Fibroblast of lung (primary cell): ENCODE data around the gene GPAM. TPM values are rescaled to one million over a fixed set of nuclear protein-coding genes. Genes with fewer than 3 reads are reported as not detected.

Experiments
- DNase-seq, 2 donors: peaks; one replicate each; pipeline versions ENCODE4 v3.0.0 to v3.0.0-alpha.2; 2010; ENCODE audit warnings: low read depth in 2 of 2
- H2AFZ ChIP-seq: 2 replicates; pipeline ENCODE4 v1.5.1; 2012; ENCODE audit warnings: low read length, control low read depth, inconsistent platforms
- H3K27ac ChIP-seq: 2 replicates; pipeline ENCODE4 v1.5.1; 2011; ENCODE audit warnings: low read length, control low read depth; ENCODE audit not compliant: insufficient read depth
- H3K27me3 ChIP-seq: 2 replicates; pipeline ENCODE4 v1.5.1; 2011; ENCODE audit warnings: mild to moderate bottlenecking, low read length; ENCODE audit not compliant: control insufficient read depth, insufficient read depth
- H3K36me3 ChIP-seq: 2 replicates; pipeline ENCODE4 v1.5.1; 2011; ENCODE audit warnings: low read length; ENCODE audit not compliant: control insufficient read depth, insufficient read depth
- H3K4me1 ChIP-seq: 2 replicates; pipeline ENCODE4 v1.5.1; 2011; ENCODE audit warnings: low read length; ENCODE audit not compliant: control insufficient read depth, insufficient read depth; ENCODE audit errors: extremely low read depth
- H3K4me2 ChIP-seq: 2 replicates; pipeline ENCODE4 v1.5.1; 2011; ENCODE audit warnings: low read length, control low read depth; ENCODE audit not compliant: insufficient read depth; ENCODE audit errors: extremely low read depth
- H3K4me3 ChIP-seq, 4 experiments: fragments of 200-600 bp in 1 of 4; sonication (generic) in 1 of 4; replicated peaks in 1 of 4; 2 replicates each; pipeline ENCODE4 v1.5.1; 2011 to 2016; ENCODE audit warnings: low read length in 4 of 4, low read depth in 3 of 4, mild to moderate bottlenecking in 3 of 4, control low read depth in 2 of 4, inconsistent platforms in 1 of 4, mixed read lengths in 1 of 4; ENCODE audit not compliant: insufficient read depth in 1 of 4; ENCODE audit errors: control extremely low read depth in 1 of 4
- H3K79me2 ChIP-seq: 2 replicates; pipeline ENCODE4 v1.5.1; 2012; ENCODE audit warnings: mild to moderate bottlenecking, low read length, inconsistent platforms; ENCODE audit not compliant: control insufficient read depth, insufficient read depth
- H3K9ac ChIP-seq: 2 replicates; pipeline ENCODE4 v1.5.1; 2011; ENCODE audit warnings: mild to moderate bottlenecking, low read length, control low read depth; ENCODE audit not compliant: insufficient read depth
- H3K9me3 ChIP-seq: 2 replicates; pipeline ENCODE4 v1.5.1; 2012; ENCODE audit warnings: low read depth, low read length; ENCODE audit not compliant: control insufficient read depth, insufficient read depth
- H4K20me1 ChIP-seq: 2 replicates; pipeline ENCODE4 v1.5.1; 2011; ENCODE audit warnings: low read length; ENCODE audit not compliant: control insufficient read depth, insufficient read depth; ENCODE audit errors: extremely low read depth
- CTCF ChIP-seq, 2 donors: IDR thresholded peaks in 1 of 2; conservative IDR thresholded peaks in 1 of 2; 1 replicate in 1 of 2; 2 replicates in 1 of 2; pipeline ENCODE4 v1.5.1; 2011 to 2012; ENCODE audit warnings: low read length in 2 of 2, control low read depth in 1 of 2, inconsistent platforms in 1 of 2, low read depth in 1 of 2, mild to moderate bottlenecking in 1 of 2
- EZH2 ChIP-seq: IDR thresholded peaks from 2 replicates; pipeline ENCODE4 v1.5.1; 2012; ENCODE audit warnings: low read length, control low read depth, mild to moderate bottlenecking; ENCODE audit errors: missing control alignments
- polyA plus RNA-seq, 2 donors: library from polyadenylated mRNA; depleted of rRNA in 1 of 2; stranded (reverse) in 1 of 2; unstranded in 1 of 2; fragments of >200 nt; gene quantifications; 2 replicates each; pipeline ENCODE4 v1.2.1, GENCODE V29; 2011 to 2012; ENCODE audit warnings: missing spikeins in 1 of 2
- total RNA-seq: library from RNA; depleted of rRNA; stranded (reverse); fragments of >200 nt; gene quantifications from 2 replicates; pipeline ENCODE4 v1.2.1, GENCODE V29; 2014

The GPAM gene
- total and polyA plus RNA-seq, 2 donors (not counting 1 experiment from before 2014, with no cell fraction given) = 10.1 to 17.0 TPM

- no peaks in the 10 kb centered on the region for H3K9me3 ChIP-seq
- H3K4me3 ChIP-seq = no peak overlapping the region
- TF ChIP-seq EZH2 (no peak), CTCF (conservative IDR thresholded peaks at IDR 0.05 in 1 of 2, IDR thresholded peaks at IDR 0.05 in 1 of 2; ENCODE audit: low read depth in 1 of 2, low read length in 2 of 2) (no peak)
- H3K4me1 ChIP-seq = no peaks in the 10 kb centered on the region
- no peak overlapping the region for H3K9ac ChIP-seq
- DNase-seq = no peak
- H3K36me3 ChIP-seq = no peaks in the 10 kb centered on the region
- H3K27ac ChIP-seq = no peak overlapping the region
- H2AFZ ChIP-seq = no peak overlapping the region
- H3K79me2 ChIP-seq = no peaks in the 10 kb centered on the region
- H4K20me1 ChIP-seq = no peaks in the 10 kb centered on the region
- no peaks in the 10 kb centered on the region for H3K27me3 ChIP-seq
- no peak overlapping the region for H3K4me2 ChIP-seq
Observed at GRCh38 chr10:112136486-112137153, 46.9 kb downstream of the GPAM start.

- Histone ChIP-seq H3K9ac (no peak overlapping the region), H3K4me1 (no peaks in the 10 kb centered on the region), H4K20me1 (no peaks in the 10 kb centered on the region), H3K4me2 (no peak overlapping the region), H2AFZ (no peak overlapping the region), H3K4me3 (no peak overlapping the region), H3K27me3 (no peaks in the 10 kb centered on the region), H3K79me2 (no peaks in the 10 kb centered on the region), H3K9me3 (no peaks in the 10 kb centered on the region), H3K27ac (no peak overlapping the region), H3K36me3 (no peaks in the 10 kb centered on the region)
- DNase-seq = no peak
- no peak for TF ChIP-seq CTCF (conservative IDR thresholded peaks at IDR 0.05 in 1 of 2, IDR thresholded peaks at IDR 0.05 in 1 of 2; ENCODE audit: low read depth in 1 of 2, low read length in 2 of 2)
- no peak for TF ChIP-seq EZH2
Observed at GRCh38 chr10:112135604-112136003, 48.0 kb downstream of the GPAM start.

- H3K9me3 ChIP-seq = no peaks in the 10 kb centered on the region
- H3K9ac ChIP-seq = no peak overlapping the region
- H3K36me3 ChIP-seq = no peaks in the 10 kb centered on the region
- H3K79me2 ChIP-seq = no peaks in the 10 kb centered on the region
- no peak overlapping the region for H3K4me2 ChIP-seq
- TF ChIP-seq EZH2 (no peak), CTCF (conservative IDR thresholded peaks at IDR 0.05 in 1 of 2, IDR thresholded peaks at IDR 0.05 in 1 of 2; ENCODE audit: low read depth in 1 of 2, low read length in 2 of 2) (no peak)
- no peaks in the 10 kb centered on the region for H3K27me3 ChIP-seq
- H3K4me3 ChIP-seq = no peak overlapping the region
- no peaks in the 10 kb centered on the region for H4K20me1 ChIP-seq
- H3K27ac ChIP-seq = no peak overlapping the region
- no peak overlapping the region for H2AFZ ChIP-seq
- no peaks in the 10 kb centered on the region for H3K4me1 ChIP-seq
- no peak for DNase-seq
Observed at GRCh38 chr10:112132435-112132834, 51.1 kb downstream of the GPAM start.
